HG03521 (cell line): Measurements from ENCODE around the gene IL10RA.
A peak's percentile ranks its signal among the peaks of the same experiment; 100 is the strongest.
"Not testable (repeated sequence)": the region's sequence is repeated elsewhere in the genome, so short reads cannot be mapped to it uniquely, and the experiment has no call there.

Experiments used
- ATAC-seq: cut with Tn5 transposase; IDR thresholded peaks from one replicate; pipeline ENCODE4 v1.9.1; 2021; ENCODE audit warnings: mild to moderate bottlenecking, moderate library complexity; ENCODE audit not compliant: unreplicated experiment

The IL10RA gene

GRCh38 chr11:118005224-118006152 lies 19.3 kb downstream of the IL10RA start:
- no peak for ATAC-seq

GRCh38 chr11:118006153-118006534 lies 19.9 kb downstream of the IL10RA start:
- ATAC-seq = no peak

GRCh38 chr11:118007040-118007439 lies 20.8 kb downstream of the IL10RA start:
- no peak for ATAC-seq

GRCh38 chr11:118007563-118008270 lies 21.5 kb downstream of the IL10RA start:
- ATAC-seq = not testable (repeated sequence)

GRCh38 chr11:118008271-118008911 lies 22.2 kb downstream of the IL10RA start:
- no peak for ATAC-seq

GRCh38 chr11:118009864-118010737 lies 23.9 kb downstream of the IL10RA start:
- ATAC-seq = no peak

- peak; percentile 70 for ATAC-seq
Observed at GRCh38 chr11:118010738-118011461, 24.7 kb downstream of the IL10RA start.

GRCh38 chr11:118012083-118012669 lies 26.0 kb downstream of the IL10RA start:
- no peak for ATAC-seq

GRCh38 chr11:118014022-118014421 lies 27.8 kb downstream of the IL10RA start:
- no peak for ATAC-seq

- ATAC-seq = no peak
Observed at GRCh38 chr11:118015385-118015841, 29.2 kb downstream of the IL10RA start.

- no peak for ATAC-seq
Observed at GRCh38 chr11:118016104-118016503, 29.9 kb downstream of the IL10RA start.

- ATAC-seq = no peak
Observed at GRCh38 chr11:118017111-118017510, 30.9 kb downstream of the IL10RA start.

- no peak for ATAC-seq
Observed at GRCh38 chr11:118017631-118018315, 31.6 kb downstream of the IL10RA start.

GRCh38 chr11:118018401-118018800 lies 32.2 kb downstream of the IL10RA start:
- no peak for ATAC-seq

- ATAC-seq = no peak
Observed at GRCh38 chr11:118021146-118021545, 35.0 kb downstream of the IL10RA start.

GRCh38 chr11:118027694-118028093 lies 41.5 kb downstream of the IL10RA start:
- no peak for ATAC-seq

GRCh38 chr11:118028626-118029025 lies 42.4 kb downstream of the IL10RA start:
- ATAC-seq = no peak

- no peak for ATAC-seq
Observed at GRCh38 chr11:118033443-118033842, 47.2 kb downstream of the IL10RA start.

- no peak for ATAC-seq
Observed at GRCh38 chr11:118042141-118042540, 55.9 kb downstream of the IL10RA start.
